Psoas muscle (tissue), 8 donors: ENCODE measurements around the gene KIDINS220. TPM values are rescaled to one million over a fixed set of nuclear protein-coding genes. Genes with fewer than 3 reads are reported as not detected.
"Not testable (repeated sequence)": the region's sequence is repeated elsewhere in the genome, so short reads cannot be mapped to it uniquely, and the experiment has no call there.

Source experiments
- ATAC-seq, 4 donors: fragments of 200-7000 bp; cut with Tn5 transposase; one replicate each; pipeline ENCODE4 v1.9.1; 2020; ENCODE audit warnings: moderate library complexity in 3 of 4, mild to moderate bottlenecking in 2 of 4
- DNase-seq, 2 donors: peaks; one replicate each; pipeline ENCODE4 v3.0.0-alpha.2; 2020
- H3K27ac ChIP-seq: fragments of 200-600 bp; one replicate; pipeline ENCODE4 v1.8.0; 2022
- H3K27me3 ChIP-seq, 3 donors: fragments of 200-600 bp in 1 of 3; one replicate each; pipeline versions ENCODE4 v1.6.1 to v1.8.0; 2013 to 2022; ENCODE audit warnings: low read length in 2 of 3, mild to moderate bottlenecking in 2 of 3, moderate library complexity in 1 of 3; ENCODE audit not compliant: insufficient read depth in 3 of 3
- H3K36me3 ChIP-seq, 2 donors: fragments of 200-600 bp in 1 of 2; one replicate each; pipeline versions ENCODE4 v1.6.1 to v1.8.0; 2013 to 2022; ENCODE audit warnings: low read depth in 1 of 2, mild to moderate bottlenecking in 1 of 2, moderate library complexity in 1 of 2; ENCODE audit not compliant: insufficient read depth in 1 of 2
- H3K4me1 ChIP-seq: fragments of 200-600 bp; one replicate; pipeline ENCODE4 v1.8.0; 2022
- H3K4me3 ChIP-seq: fragments of 200-600 bp; one replicate; pipeline ENCODE4 v1.8.0; 2022; ENCODE audit warnings: mild to moderate bottlenecking
- H3K9me3 ChIP-seq: fragments of 200-600 bp; one replicate; pipeline ENCODE4 v1.8.0; 2022
- WGBS, 3 donors: extraction: QIAGEN DNeasy Blood & Tissue Kit; methylation state at CpG; one replicate each; pipeline versions ENCODE4 v1.1.6 to v1.1.7; 2013; 5-methylcytosine and 5-hydroxymethylcytosine counted together
- intact Hi-C, 2 donors: fragments of 100-400 bp; cut with DNase I; formaldehyde crosslinking; loops; one replicate each; pipeline versions ENCODE4 v1.11.0 to v1.14.2; 2022
- polyA plus RNA-seq, 3 donors: library from polyadenylated mRNA; stranded (reverse); fragments of 200-250 nt; gene quantifications; one replicate each; pipeline ENCODE4 v1.2.3, GENCODE V29; 2013
- total RNA-seq, 4 donors: library from RNA; stranded (reverse); fragmentation: NEBNext Ultra II Directional in 2 of 4; extraction: Animal tissue kit (Norgen Biotek cat#: 25700) in 2 of 4; gene quantifications; one replicate each; pipeline versions ENCODE4 v1.2.1 to v1.2.4, GENCODE V29; 2021 to 2023
- TF ChIP-seq, protein P1 (sequence below): fragments of 200-600 bp; IDR thresholded peaks from one replicate; pipeline ENCODE4 v1.8.0; 2022; ENCODE audit warnings: antibody characterized with exemption
- donor health status: healthy with polysubstance abuse.
- donor health status: DM: no; HTN: no; CAD: no; lungs with moderate emphysema.
- donor health status: Bipolar disorder and iron deficiency.
- donor health status: healthy.
- donor health status: DM: yes; HTN: yes; CAD: no.
- donor health status: DM: no; HTN: no; CAD: no.
- donor health status: DM: no; HTN: no; CAD: no.
- donor health status: DM: yes; HTN: yes; CAD: no.

KIDINS220 gene
- total and polyA plus RNA-seq, 7 donors: 7.5 to 52.0 (median 40.4) TPM

DNA sequence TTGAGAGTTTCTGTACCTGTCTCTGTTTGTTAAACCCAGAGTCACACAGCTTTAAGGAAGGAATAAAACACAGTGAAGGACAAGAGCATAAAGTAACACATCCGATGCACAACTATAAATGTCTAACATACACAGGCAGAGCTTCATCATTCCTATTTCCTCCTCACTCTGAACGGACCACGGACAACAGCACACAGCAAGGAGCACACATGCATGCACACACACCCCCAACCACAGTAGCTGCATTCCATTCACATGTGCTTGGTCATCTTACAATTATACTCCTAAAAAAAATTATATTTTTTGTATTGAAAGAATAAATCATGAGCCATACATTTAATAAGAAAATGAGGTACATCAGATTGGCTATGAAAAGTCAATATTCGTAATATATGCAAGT is 97.3 kb downstream of the KIDINS220 start:
- 87 to 93% (median 92%) methylated on average over 4 of the region's 4 CpGs for WGBS, 3 donors
- intact Hi-C loops: no loop called here
- no peak for ATAC-seq
- TF ChIP-seq, protein P1, sequence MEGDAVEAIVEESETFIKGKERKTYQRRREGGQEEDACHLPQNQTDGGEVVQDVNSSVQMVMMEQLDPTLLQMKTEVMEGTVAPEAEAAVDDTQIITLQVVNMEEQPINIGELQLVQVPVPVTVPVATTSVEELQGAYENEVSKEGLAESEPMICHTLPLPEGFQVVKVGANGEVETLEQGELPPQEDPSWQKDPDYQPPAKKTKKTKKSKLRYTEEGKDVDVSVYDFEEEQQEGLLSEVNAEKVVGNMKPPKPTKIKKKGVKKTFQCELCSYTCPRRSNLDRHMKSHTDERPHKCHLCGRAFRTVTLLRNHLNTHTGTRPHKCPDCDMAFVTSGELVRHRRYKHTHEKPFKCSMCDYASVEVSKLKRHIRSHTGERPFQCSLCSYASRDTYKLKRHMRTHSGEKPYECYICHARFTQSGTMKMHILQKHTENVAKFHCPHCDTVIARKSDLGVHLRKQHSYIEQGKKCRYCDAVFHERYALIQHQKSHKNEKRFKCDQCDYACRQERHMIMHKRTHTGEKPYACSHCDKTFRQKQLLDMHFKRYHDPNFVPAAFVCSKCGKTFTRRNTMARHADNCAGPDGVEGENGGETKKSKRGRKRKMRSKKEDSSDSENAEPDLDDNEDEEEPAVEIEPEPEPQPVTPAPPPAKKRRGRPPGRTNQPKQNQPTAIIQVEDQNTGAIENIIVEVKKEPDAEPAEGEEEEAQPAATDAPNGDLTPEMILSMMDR: no peak
- Histone ChIP-seq H3K27me3 (no peaks in the 10 kb centered on the region), H3K36me3 (peaks cover 5 to 84% of the 10 kb centered on the region in 2 donors), H3K4me3 (no peak overlapping the region), H3K4me1 (no peaks in the 10 kb centered on the region), H3K9me3 (no peaks in the 10 kb centered on the region), H3K27ac (no peak overlapping the region)
- no peak for DNase-seq

DNA sequence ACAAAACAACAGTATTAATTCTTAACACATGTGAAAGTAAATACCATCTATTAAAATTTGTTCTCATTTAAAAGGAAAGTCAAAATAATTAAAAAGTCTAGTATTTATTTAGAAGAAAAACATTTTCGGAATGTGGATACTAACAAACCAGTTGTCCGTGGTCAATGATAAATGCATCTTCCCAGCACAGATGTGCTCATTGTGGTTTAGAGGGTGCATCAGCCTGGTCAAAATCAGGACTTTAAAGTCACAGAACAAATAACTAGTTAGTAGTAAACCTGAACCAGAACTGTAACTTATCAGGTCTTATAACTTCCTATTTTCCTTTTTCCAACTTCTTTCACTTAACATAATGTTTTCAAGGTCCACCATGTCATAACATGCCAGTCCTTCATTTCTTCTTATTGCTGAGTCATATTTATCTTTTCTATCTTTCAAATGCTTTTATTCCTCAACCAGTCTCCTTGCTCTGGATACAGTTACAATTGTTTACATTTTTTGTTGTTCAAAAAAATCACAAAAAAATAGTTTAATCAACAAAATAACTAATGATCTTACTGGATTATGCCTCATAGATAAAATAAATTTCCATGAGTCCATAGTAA is 99.7 kb downstream of the KIDINS220 start:
- Histone ChIP-seq H3K36me3 (peaks cover 12 to 86% of the 10 kb centered on the region in 2 donors), H3K27ac (no peak overlapping the region), H3K4me3 (no peak overlapping the region), H3K27me3 (no peaks in the 10 kb centered on the region), H3K4me1 (no peaks in the 10 kb centered on the region), H3K9me3 (no peaks in the 10 kb centered on the region)
- ATAC-seq (no peak), DNase-seq (no peak)
- TF ChIP-seq, protein P1: no peak
- 92 to 100% (median 94%) methylated on average over 2 of the region's 2 CpGs for WGBS, 3 donors
- intact Hi-C loops: no loop called here

DNA sequence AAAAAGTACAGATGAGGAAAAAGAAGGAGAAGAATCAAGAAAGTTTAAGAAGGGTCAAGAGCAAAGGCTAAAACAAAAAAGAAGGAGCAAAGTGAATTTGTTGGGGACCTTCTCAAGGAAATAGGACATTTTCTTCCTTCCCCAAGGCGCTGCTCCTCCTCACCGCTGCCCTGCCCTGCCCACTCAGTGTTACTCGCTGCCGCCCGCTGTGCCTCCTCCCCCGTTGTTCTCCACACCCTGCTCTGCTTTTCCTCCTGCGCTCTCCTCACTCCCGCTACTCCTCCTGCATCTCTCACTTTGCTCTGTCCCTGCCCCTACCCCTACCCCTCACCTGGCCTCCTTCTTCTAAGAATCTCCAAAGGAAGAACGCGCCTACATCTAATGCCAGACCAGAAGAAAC is 104.8 kb downstream of the KIDINS220 start:
- TF ChIP-seq, protein P1: no peak
- Histone ChIP-seq H3K4me1 (no peaks in the 10 kb centered on the region), H3K27ac (no peak overlapping the region), H3K36me3 (peaks cover 21 to 99% of the 10 kb centered on the region in 2 donors), H3K27me3 (no peaks in the 10 kb centered on the region), H3K9me3 (no peaks in the 10 kb centered on the region), H3K4me3 (no peak overlapping the region)
- 96 to 99% (median 96%) methylated on average over 10 of the region's 10 CpGs for WGBS, 3 donors
- DNase-seq (no peak), ATAC-seq (no peak)
- intact Hi-C loops: no loop called here

DNA sequence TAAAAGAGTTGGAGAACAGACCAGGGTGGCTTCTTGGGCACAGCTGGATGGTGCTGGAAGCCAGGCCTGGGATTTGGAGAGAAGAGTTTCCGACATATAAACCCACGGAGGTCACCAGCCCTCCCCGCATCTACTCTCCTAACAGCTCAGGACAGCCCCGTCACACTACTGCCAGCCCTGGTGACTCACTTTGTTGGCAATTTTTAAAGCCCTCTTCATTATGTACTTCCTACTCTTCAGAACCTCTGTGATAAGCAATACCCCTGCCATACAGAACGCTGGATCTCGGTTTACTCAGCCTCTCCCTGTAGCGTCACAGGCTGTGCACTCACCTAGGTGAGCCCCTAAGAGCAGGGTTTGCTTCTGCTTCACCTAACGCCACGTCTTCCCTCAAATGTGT is 107.5 kb downstream of the KIDINS220 start:
- ATAC-seq: peak; percentile 74 to 95 (median 94)
- 50 to 63% (median 56%) methylated on average over 9 of the region's 9 CpGs for WGBS, 3 donors

DNA sequence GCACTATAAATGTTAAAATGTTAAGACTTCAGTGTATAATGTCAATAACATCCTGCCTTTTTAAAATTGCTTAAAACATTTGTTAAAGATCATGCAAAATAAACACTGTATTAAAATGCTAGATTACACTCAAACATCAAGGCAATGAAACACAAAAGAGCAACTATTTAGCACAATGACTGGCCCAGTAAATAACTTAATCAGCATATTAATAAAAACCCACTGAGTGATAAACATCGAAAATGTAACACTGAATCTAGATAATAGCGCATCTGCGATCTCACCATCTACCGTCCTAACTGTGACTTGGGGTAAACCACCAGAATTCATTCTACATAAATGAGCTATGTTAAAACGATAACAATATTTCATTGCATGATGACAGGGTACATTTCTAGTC is 108.3 kb downstream of the KIDINS220 start:
- WGBS, 3 donors: 96 to 97% (median 96%) methylated on average over 5 of the region's 5 CpGs
- intact Hi-C loops, DNase-seq, H3K4me3 ChIP-seq, H3K4me1 ChIP-seq, ATAC-seq, H3K27me3 ChIP-seq, H3K27ac ChIP-seq, H3K9me3 ChIP-seq: not testable (repeated sequence)
- H3K36me3 ChIP-seq: peaks cover 16 to 93% of the 10 kb centered on the region in 2 donors

More for the DNA sequence above, 107.5 kb downstream of the KIDINS220 start:
- H3K27ac ChIP-seq: no peak overlapping the region
- intact Hi-C loops: no loop called here
- no peaks in the 10 kb centered on the region for H3K4me1 ChIP-seq
- H3K9me3 ChIP-seq: no peaks in the 10 kb centered on the region
- no peak overlapping the region for H3K4me3 ChIP-seq
- H3K27me3 ChIP-seq: no peaks in the 10 kb centered on the region
- DNase-seq: no peak
- peaks cover 18 to 98% of the 10 kb centered on the region in 2 donors for H3K36me3 ChIP-seq
- TF ChIP-seq, protein P1: no peak
